HG03460 (cell line): Measurements from ENCODE around the gene DPYD.
A peak's percentile ranks its signal among the peaks of the same experiment; 100 is the strongest.

Experiments used
- ATAC-seq: cut with Tn5 transposase; IDR thresholded peaks from one replicate; pipeline ENCODE4 v1.9.1; 2021; ENCODE audit not compliant: unreplicated experiment

DPYD gene

GRCh38 chr1:97560714-97561113, 360.1 kb downstream of the DPYD start:
- ATAC-seq, result no peak

GRCh38 chr1:97553971-97554370, 366.9 kb downstream of the DPYD start:
- no peak for ATAC-seq

- no peak for ATAC-seq
These were observed 369.7 kb downstream of the DPYD start for GRCh38 chr1:97551113-97551512.

GRCh38 chr1:97545446-97545845, 375.4 kb downstream of the DPYD start:
- ATAC-seq, result no peak

- ATAC-seq, result no peak
These were observed 380.4 kb downstream of the DPYD start for GRCh38 chr1:97540346-97540888.

- no peak for ATAC-seq
These were observed 382.7 kb downstream of the DPYD start for GRCh38 chr1:97538113-97538512.

GRCh38 chr1:97533358-97533757, 387.5 kb downstream of the DPYD start:
- ATAC-seq, result no peak

- no peak for ATAC-seq
These were observed 391.2 kb downstream of the DPYD start for GRCh38 chr1:97529600-97529999.

GRCh38 chr1:97524211-97524610, 396.6 kb downstream of the DPYD start:
- no peak for ATAC-seq

GRCh38 chr1:97516588-97516987, 404.2 kb downstream of the DPYD start:
- ATAC-seq, result no peak

GRCh38 chr1:97508653-97509218, 412.1 kb downstream of the DPYD start:
- no peak for ATAC-seq

- ATAC-seq, result no peak
These were observed 413.0 kb downstream of the DPYD start for GRCh38 chr1:97507863-97508262.

- ATAC-seq, result no peak
These were observed 414.5 kb downstream of the DPYD start for GRCh38 chr1:97506368-97506767.

GRCh38 chr1:97505816-97506215, 415.0 kb downstream of the DPYD start:
- ATAC-seq, result peak; percentile 98

- ATAC-seq, result peak; percentile 15
These were observed 415.5 kb downstream of the DPYD start for GRCh38 chr1:97505289-97505688.

- ATAC-seq, result no peak
These were observed 418.5 kb downstream of the DPYD start for GRCh38 chr1:97502360-97502759.

- ATAC-seq, result no peak
These were observed 419.2 kb downstream of the DPYD start for GRCh38 chr1:97501628-97502027.

- ATAC-seq, result no peak
These were observed 420.1 kb downstream of the DPYD start for GRCh38 chr1:97500760-97501159.

GRCh38 chr1:97499667-97500066, 421.2 kb downstream of the DPYD start:
- no peak for ATAC-seq

- ATAC-seq, result peak; percentile 69
These were observed 431.0 kb downstream of the DPYD start for GRCh38 chr1:97489834-97490233.

- no peak for ATAC-seq
These were observed 432.3 kb downstream of the DPYD start for GRCh38 chr1:97488530-97488929.

GRCh38 chr1:97482022-97482421, 438.8 kb downstream of the DPYD start:
- no peak for ATAC-seq

GRCh38 chr1:97467445-97467844, 453.4 kb downstream of the DPYD start:
- ATAC-seq, result no peak
